ENCODE measurements around the gene SLA2. TPM values are rescaled to one million over a fixed set of nuclear protein-coding genes. Genes with fewer than 3 reads are reported as not detected.
"Not testable (repeated sequence)": the region's sequence is repeated elsewhere in the genome, so short reads cannot be mapped to it uniquely, and the experiment has no call there.

Gene SLA2
- polyA plus RNA-seq (2012; ENCODE audit: low read depth, missing spikeins), result 0.91 TPM

GRCh38 chr20:36645998-36646397 is at the start of gene SLA2:
Gene SLA2, minus strand, starts transcription at chr20:36646196. Its CDS starts 4,861 bp downstream, at chr20:36641335.
- DNase-seq (ENCODE audit: insufficient read length, low spot score) (peak; percentile 46), FAIRE-seq (no peak)
- TF ChIP-seq TAF1 (IDR thresholded peaks at IDR 0.05; ENCODE audit: low read depth, low read length) (no peak), POU2F2 (IDR thresholded peaks at IDR 0.05; ENCODE audit: low read depth, low read length) (no peak), POLR2AphosphoS5 (IDR thresholded peaks at IDR 0.05; ENCODE audit: low read depth, low read length) (no peak), POLR2A (IDR thresholded peaks at IDR 0.05; ENCODE audit: low read depth, low read length) (no peak; the same call in 1 of the 2 replicates), SPI1 (IDR thresholded peaks at IDR 0.05; ENCODE audit: low read depth, low read length) (peak; percentile 73), PAX5 (IDR thresholded peaks at IDR 0.05; ENCODE audit: insufficient read depth, low read length, severe bottlenecking) (no peak)

- not testable (repeated sequence) for DNase-seq (ENCODE audit: insufficient read length, low spot score)
Observed at GRCh38 chr20:36695467-36695866, 49.5 kb upstream of the SLA2 start.

GRCh38 chr20:36688630-36689029 is 42.6 kb upstream of the SLA2 start:
- no peak for TF ChIP-seq POLR2AphosphoS5 (IDR thresholded peaks at IDR 0.05; ENCODE audit: low read depth, low read length)
- TF ChIP-seq PAX5 (IDR thresholded peaks at IDR 0.05; ENCODE audit: insufficient read depth, low read length, severe bottlenecking), result no peak
- TF ChIP-seq TAF1 (IDR thresholded peaks at IDR 0.05; ENCODE audit: low read depth, low read length), result no peak
- TF ChIP-seq SPI1 (IDR thresholded peaks at IDR 0.05; ENCODE audit: low read depth, low read length), result no peak
- TF ChIP-seq POU2F2 (IDR thresholded peaks at IDR 0.05; ENCODE audit: low read depth, low read length), result no peak
- TF ChIP-seq POLR2A (IDR thresholded peaks at IDR 0.05; ENCODE audit: low read depth, low read length), result no peak
- FAIRE-seq (no peak), DNase-seq (ENCODE audit: insufficient read length, low spot score) (no peak)

More at GRCh38 chr20:36695467-36695866, 49.5 kb upstream of the SLA2 start:
- FAIRE-seq, result not testable (repeated sequence)

- FAIRE-seq, result no peak
- no peak for DNase-seq (ENCODE audit: insufficient read length, low spot score)
- TF ChIP-seq SPI1 (IDR thresholded peaks at IDR 0.05; ENCODE audit: low read depth, low read length) (no peak), POLR2AphosphoS5 (IDR thresholded peaks at IDR 0.05; ENCODE audit: low read depth, low read length) (no peak), POLR2A (IDR thresholded peaks at IDR 0.05; ENCODE audit: low read depth, low read length) (no peak), POU2F2 (IDR thresholded peaks at IDR 0.05; ENCODE audit: low read depth, low read length) (no peak), TAF1 (IDR thresholded peaks at IDR 0.05; ENCODE audit: low read depth, low read length) (no peak), PAX5 (IDR thresholded peaks at IDR 0.05; ENCODE audit: insufficient read depth, low read length, severe bottlenecking) (no peak)
Observed at GRCh38 chr20:36687850-36688249, 41.9 kb upstream of the SLA2 start.

GRCh38 chr20:36686944-36687343 is 40.9 kb upstream of the SLA2 start:
- no peak for DNase-seq (ENCODE audit: insufficient read length, low spot score)
- FAIRE-seq, result no peak
- TF ChIP-seq SPI1 (IDR thresholded peaks at IDR 0.05; ENCODE audit: low read depth, low read length), result no peak
- TF ChIP-seq TAF1 (IDR thresholded peaks at IDR 0.05; ENCODE audit: low read depth, low read length), result no peak
- TF ChIP-seq POLR2A (IDR thresholded peaks at IDR 0.05; ENCODE audit: low read depth, low read length), result no peak
- no peak for TF ChIP-seq POU2F2 (IDR thresholded peaks at IDR 0.05; ENCODE audit: low read depth, low read length)
- TF ChIP-seq PAX5 (IDR thresholded peaks at IDR 0.05; ENCODE audit: insufficient read depth, low read length, severe bottlenecking), result no peak
- no peak for TF ChIP-seq POLR2AphosphoS5 (IDR thresholded peaks at IDR 0.05; ENCODE audit: low read depth, low read length)

GRCh38 chr20:36686504-36686903 is 40.5 kb upstream of the SLA2 start:
- TF ChIP-seq POLR2A (IDR thresholded peaks at IDR 0.05; ENCODE audit: low read depth, low read length) (no peak), POU2F2 (IDR thresholded peaks at IDR 0.05; ENCODE audit: low read depth, low read length) (no peak), POLR2AphosphoS5 (IDR thresholded peaks at IDR 0.05; ENCODE audit: low read depth, low read length) (no peak), TAF1 (IDR thresholded peaks at IDR 0.05; ENCODE audit: low read depth, low read length) (no peak), PAX5 (IDR thresholded peaks at IDR 0.05; ENCODE audit: insufficient read depth, low read length, severe bottlenecking) (no peak), SPI1 (IDR thresholded peaks at IDR 0.05; ENCODE audit: low read depth, low read length) (no peak)
- no peak for FAIRE-seq
- DNase-seq (ENCODE audit: insufficient read length, low spot score), result no peak

GRCh38 chr20:36684747-36685146 is 38.8 kb upstream of the SLA2 start:
- DNase-seq (ENCODE audit: insufficient read length, low spot score), result no peak
- no peak for FAIRE-seq
- no peak for TF ChIP-seq TAF1 (IDR thresholded peaks at IDR 0.05; ENCODE audit: low read depth, low read length)
- TF ChIP-seq POLR2A (IDR thresholded peaks at IDR 0.05; ENCODE audit: low read depth, low read length), result no peak
- TF ChIP-seq POU2F2 (IDR thresholded peaks at IDR 0.05; ENCODE audit: low read depth, low read length), result no peak
- TF ChIP-seq SPI1 (IDR thresholded peaks at IDR 0.05; ENCODE audit: low read depth, low read length), result no peak
- TF ChIP-seq POLR2AphosphoS5 (IDR thresholded peaks at IDR 0.05; ENCODE audit: low read depth, low read length), result no peak
- no peak for TF ChIP-seq PAX5 (IDR thresholded peaks at IDR 0.05; ENCODE audit: insufficient read depth, low read length, severe bottlenecking)

- FAIRE-seq, result no peak
- no peak for DNase-seq (ENCODE audit: insufficient read length, low spot score)
- TF ChIP-seq SPI1 (IDR thresholded peaks at IDR 0.05; ENCODE audit: low read depth, low read length) (no peak), PAX5 (IDR thresholded peaks at IDR 0.05; ENCODE audit: insufficient read depth, low read length, severe bottlenecking) (no peak), TAF1 (IDR thresholded peaks at IDR 0.05; ENCODE audit: low read depth, low read length) (no peak), POLR2A (IDR thresholded peaks at IDR 0.05; ENCODE audit: low read depth, low read length) (no peak), POLR2AphosphoS5 (IDR thresholded peaks at IDR 0.05; ENCODE audit: low read depth, low read length) (no peak), POU2F2 (IDR thresholded peaks at IDR 0.05; ENCODE audit: low read depth, low read length) (no peak)
Observed at GRCh38 chr20:36682311-36682710, 36.3 kb upstream of the SLA2 start.

- TF ChIP-seq POU2F2 (IDR thresholded peaks at IDR 0.05; ENCODE audit: low read depth, low read length), result no peak
- no peak for TF ChIP-seq POLR2A (IDR thresholded peaks at IDR 0.05; ENCODE audit: low read depth, low read length)
- TF ChIP-seq SPI1 (IDR thresholded peaks at IDR 0.05; ENCODE audit: low read depth, low read length), result no peak
- TF ChIP-seq POLR2AphosphoS5 (IDR thresholded peaks at IDR 0.05; ENCODE audit: low read depth, low read length), result no peak
- no peak for TF ChIP-seq TAF1 (IDR thresholded peaks at IDR 0.05; ENCODE audit: low read depth, low read length)
- TF ChIP-seq PAX5 (IDR thresholded peaks at IDR 0.05; ENCODE audit: insufficient read depth, low read length, severe bottlenecking), result no peak
- FAIRE-seq, result no peak
- no peak for DNase-seq (ENCODE audit: insufficient read length, low spot score)
Observed at GRCh38 chr20:36677422-36677771, 31.4 kb upstream of the SLA2 start.

- DNase-seq (ENCODE audit: insufficient read length, low spot score) (no peak), FAIRE-seq (no peak)
- TF ChIP-seq TAF1 (IDR thresholded peaks at IDR 0.05; ENCODE audit: low read depth, low read length) (no peak), POLR2AphosphoS5 (IDR thresholded peaks at IDR 0.05; ENCODE audit: low read depth, low read length) (no peak), POU2F2 (IDR thresholded peaks at IDR 0.05; ENCODE audit: low read depth, low read length) (no peak), SPI1 (IDR thresholded peaks at IDR 0.05; ENCODE audit: low read depth, low read length) (no peak), POLR2A (IDR thresholded peaks at IDR 0.05; ENCODE audit: low read depth, low read length) (no peak), PAX5 (IDR thresholded peaks at IDR 0.05; ENCODE audit: insufficient read depth, low read length, severe bottlenecking) (no peak)
Observed at GRCh38 chr20:36676701-36677421, 30.9 kb upstream of the SLA2 start.

- not testable (repeated sequence) for DNase-seq (ENCODE audit: insufficient read length, low spot score); FAIRE-seq
Observed at GRCh38 chr20:36675545-36675944, 29.5 kb upstream of the SLA2 start.
